ENCODE measurements around the gene METTL2A.
"Not testable (repeated sequence)": the region's sequence is repeated elsewhere in the genome, so short reads cannot be mapped to it uniquely, and the experiment has no call there.

METTL2A gene

DNA sequence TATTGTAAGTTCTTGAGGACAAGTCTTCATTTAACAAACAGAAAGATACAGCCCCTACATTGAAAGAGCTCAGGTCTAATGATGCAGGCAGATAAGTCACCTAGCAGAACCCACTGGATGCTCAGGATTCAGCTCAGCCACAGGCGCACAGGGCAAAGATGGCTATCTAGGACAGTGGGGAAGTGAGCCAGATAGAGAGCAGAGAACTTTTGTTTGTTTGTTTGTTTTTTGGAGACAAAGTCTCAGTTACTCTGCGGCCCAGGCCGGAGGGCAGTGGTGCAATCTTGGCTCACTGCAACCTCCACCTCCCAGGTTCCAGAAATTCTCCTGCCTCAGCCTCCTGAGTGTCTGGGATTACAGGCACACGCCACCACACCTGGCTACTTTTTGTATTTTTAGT is 20.4 kb downstream of the METTL2A start:
- H3K27ac ChIP-seq (ENCODE audit: low read depth, low read length), result no peak overlapping the region
- H2AK5ac ChIP-seq (ENCODE audit: low read length), result no peak overlapping the region
- H3K56ac ChIP-seq (ENCODE audit: low read length), result no peak overlapping the region
- H3K79me2 ChIP-seq (ENCODE audit: control insufficient read depth, insufficient read depth, low read length), result no peaks in the 10 kb centered on the region
- no peaks in the 10 kb centered on the region for H3K4me1 ChIP-seq (ENCODE audit: control insufficient read depth, low read depth, low read length)
- WGBS (ENCODE audit: extremely low coverage, insufficient coverage, low lambda C conversion rate), result no CpG with 5 or more reads among the region's 4 CpGs
- H2BK120ac ChIP-seq (ENCODE audit: low read depth, low read length), result no peak overlapping the region
- no peak overlapping the region for H3K4me3 ChIP-seq (ENCODE audit: low read length)
- H2BK15ac ChIP-seq (replicated peaks; ENCODE audit: low read depth), result no peak overlapping the region
- no peak overlapping the region for H3K23ac ChIP-seq (ENCODE audit: low read length)
- H3K9ac ChIP-seq (ENCODE audit: low read length), result no peak overlapping the region
- H2BK5ac ChIP-seq (ENCODE audit: low read length), result no peak overlapping the region
- no peak overlapping the region for H4K5ac ChIP-seq (ENCODE audit: low read length)
- H3K27me3 ChIP-seq (ENCODE audit: insufficient read depth, low read length, poor library complexity), result no peaks in the 10 kb centered on the region
- no peak overlapping the region for H3K4ac ChIP-seq (ENCODE audit: low read depth, low read length)
- DNase-seq, result no peak
- no peak overlapping the region for H4K8ac ChIP-seq (ENCODE audit: low read depth, low read length)
- H3K79me1 ChIP-seq (ENCODE audit: low read length), result no peaks in the 10 kb centered on the region
- no peak overlapping the region for H3K4me2 ChIP-seq (ENCODE audit: low read length)
- H3K18ac ChIP-seq (ENCODE audit: low read length), result no peak overlapping the region
- H3K36me3 ChIP-seq (ENCODE audit: control insufficient read depth, insufficient read depth, low read length), result no peaks in the 10 kb centered on the region

DNA sequence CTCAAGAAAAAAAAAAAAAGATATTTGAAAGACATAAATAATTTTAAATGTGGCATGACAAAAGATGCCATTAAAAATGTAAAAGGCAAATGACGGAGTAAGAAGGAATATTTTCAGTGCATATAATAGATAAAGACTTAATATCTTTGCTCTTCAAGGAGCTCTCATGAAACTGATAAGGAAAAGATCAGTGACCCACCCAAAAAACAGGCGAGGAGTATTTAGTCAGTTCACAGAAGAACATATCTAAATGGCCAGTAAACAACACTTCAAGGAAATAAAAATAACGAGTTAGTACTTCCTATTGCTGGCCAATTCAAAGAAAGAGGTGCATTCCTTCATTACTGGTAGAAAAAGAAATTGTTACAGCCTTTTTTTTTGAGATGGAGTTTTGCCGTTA is 22.1 kb downstream of the METTL2A start:
- not testable (repeated sequence) for DNase-seq; H2BK5ac ChIP-seq (ENCODE audit: low read length); H3K4me3 ChIP-seq (ENCODE audit: low read length); H3K79me1 ChIP-seq (ENCODE audit: low read length); H3K4me2 ChIP-seq (ENCODE audit: low read length); H3K27me3 ChIP-seq (ENCODE audit: insufficient read depth, low read length, poor library complexity); H2BK15ac ChIP-seq (replicated peaks; ENCODE audit: low read depth); H3K18ac ChIP-seq (ENCODE audit: low read length); H3K79me2 ChIP-seq (ENCODE audit: control insufficient read depth, insufficient read depth, low read length); H2BK120ac ChIP-seq (ENCODE audit: low read depth, low read length); H2AK5ac ChIP-seq (ENCODE audit: low read length); H3K4me1 ChIP-seq (ENCODE audit: control insufficient read depth, low read depth, low read length); H3K4ac ChIP-seq (ENCODE audit: low read depth, low read length); H3K27ac ChIP-seq (ENCODE audit: low read depth, low read length); H4K5ac ChIP-seq (ENCODE audit: low read length); H4K8ac ChIP-seq (ENCODE audit: low read depth, low read length); H3K23ac ChIP-seq (ENCODE audit: low read length); H3K9ac ChIP-seq (ENCODE audit: low read length); H3K56ac ChIP-seq (ENCODE audit: low read length); H3K36me3 ChIP-seq (ENCODE audit: control insufficient read depth, insufficient read depth, low read length)
- WGBS (ENCODE audit: extremely low coverage, insufficient coverage, low lambda C conversion rate), result no CpG with 5 or more reads among the region's 4 CpGs

DNA sequence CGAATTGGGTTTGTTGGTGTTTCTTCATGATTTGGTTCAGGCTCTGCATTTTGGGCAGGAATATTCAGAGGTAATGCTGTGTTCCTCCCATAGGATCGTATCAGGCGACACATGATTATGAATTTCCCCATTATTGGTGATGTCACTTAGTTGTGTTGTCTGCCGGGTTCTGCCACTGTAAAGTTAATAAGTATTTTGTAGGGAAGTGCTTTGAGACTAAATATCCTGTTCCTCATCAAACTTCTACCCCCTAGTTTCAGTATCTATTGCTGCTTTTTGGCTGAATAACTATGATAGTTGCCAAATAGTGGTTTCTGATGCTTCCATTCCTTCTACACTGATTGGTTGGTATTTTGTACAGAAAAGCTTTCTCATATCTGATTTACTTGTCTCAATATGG is 28.5 kb downstream of the METTL2A start:
- not testable (repeated sequence) for H4K8ac ChIP-seq (ENCODE audit: low read depth, low read length); H4K5ac ChIP-seq (ENCODE audit: low read length); H2BK15ac ChIP-seq (replicated peaks; ENCODE audit: low read depth); H3K27me3 ChIP-seq (ENCODE audit: insufficient read depth, low read length, poor library complexity); H3K23ac ChIP-seq (ENCODE audit: low read length); H3K27ac ChIP-seq (ENCODE audit: low read depth, low read length); H3K4me3 ChIP-seq (ENCODE audit: low read length); H2BK120ac ChIP-seq (ENCODE audit: low read depth, low read length); H2BK5ac ChIP-seq (ENCODE audit: low read length); H3K4ac ChIP-seq (ENCODE audit: low read depth, low read length); H3K79me1 ChIP-seq (ENCODE audit: low read length); H3K4me2 ChIP-seq (ENCODE audit: low read length); H3K79me2 ChIP-seq (ENCODE audit: control insufficient read depth, insufficient read depth, low read length); H3K18ac ChIP-seq (ENCODE audit: low read length); H3K9ac ChIP-seq (ENCODE audit: low read length); H3K56ac ChIP-seq (ENCODE audit: low read length); DNase-seq; H2AK5ac ChIP-seq (ENCODE audit: low read length); H3K36me3 ChIP-seq (ENCODE audit: control insufficient read depth, insufficient read depth, low read length); H3K4me1 ChIP-seq (ENCODE audit: control insufficient read depth, low read depth, low read length)
- WGBS (ENCODE audit: extremely low coverage, insufficient coverage, low lambda C conversion rate), result no CpG with 5 or more reads among the region's 4 CpGs

DNA sequence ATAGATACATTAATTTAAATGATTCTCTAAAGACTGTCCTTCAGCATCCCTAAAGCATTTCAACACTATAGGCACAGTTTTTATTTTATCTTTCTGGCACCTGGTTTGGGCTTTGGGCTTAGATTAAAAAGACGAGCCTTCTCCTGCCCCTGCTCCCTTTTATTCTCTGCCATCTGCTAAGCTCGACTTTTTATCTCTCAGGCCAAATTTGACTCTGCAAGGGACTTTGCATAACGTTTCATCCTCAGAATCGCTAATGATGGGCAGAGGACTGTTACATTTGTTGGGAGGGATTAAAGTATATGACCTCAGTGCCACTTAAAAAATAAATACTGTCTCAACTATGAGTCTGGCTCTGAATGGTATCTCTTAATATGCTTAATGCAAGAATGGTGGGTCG is 29.3 kb downstream of the METTL2A start:
- H3K36me3 ChIP-seq (ENCODE audit: control insufficient read depth, insufficient read depth, low read length); DNase-seq; H3K18ac ChIP-seq (ENCODE audit: low read length); H2BK120ac ChIP-seq (ENCODE audit: low read depth, low read length); H3K27me3 ChIP-seq (ENCODE audit: insufficient read depth, low read length, poor library complexity); H3K56ac ChIP-seq (ENCODE audit: low read length); H3K4me3 ChIP-seq (ENCODE audit: low read length); H2BK15ac ChIP-seq (replicated peaks; ENCODE audit: low read depth); H3K4ac ChIP-seq (ENCODE audit: low read depth, low read length); H4K8ac ChIP-seq (ENCODE audit: low read depth, low read length); H3K4me1 ChIP-seq (ENCODE audit: control insufficient read depth, low read depth, low read length); H3K9ac ChIP-seq (ENCODE audit: low read length); H3K79me2 ChIP-seq (ENCODE audit: control insufficient read depth, insufficient read depth, low read length); H3K23ac ChIP-seq (ENCODE audit: low read length); H2BK5ac ChIP-seq (ENCODE audit: low read length); H3K27ac ChIP-seq (ENCODE audit: low read depth, low read length); H4K5ac ChIP-seq (ENCODE audit: low read length); H2AK5ac ChIP-seq (ENCODE audit: low read length); H3K4me2 ChIP-seq (ENCODE audit: low read length); H3K79me1 ChIP-seq (ENCODE audit: low read length): not testable (repeated sequence)
- no CpG with 5 or more reads among the region's 5 CpGs for whole genome bisulfite sequencing (ENCODE audit: extremely low coverage, insufficient coverage, low lambda C conversion rate)

- H3K4me1 ChIP-seq (ENCODE audit: control insufficient read depth, low read depth, low read length); H2BK15ac ChIP-seq (replicated peaks; ENCODE audit: low read depth); H3K56ac ChIP-seq (ENCODE audit: low read length); H3K4me3 ChIP-seq (ENCODE audit: low read length); H4K8ac ChIP-seq (ENCODE audit: low read depth, low read length); H2BK5ac ChIP-seq (ENCODE audit: low read length); DNase-seq; H3K27me3 ChIP-seq (ENCODE audit: insufficient read depth, low read length, poor library complexity); H3K36me3 ChIP-seq (ENCODE audit: control insufficient read depth, insufficient read depth, low read length); H3K79me1 ChIP-seq (ENCODE audit: low read length); H2AK5ac ChIP-seq (ENCODE audit: low read length); H3K79me2 ChIP-seq (ENCODE audit: control insufficient read depth, insufficient read depth, low read length); H3K18ac ChIP-seq (ENCODE audit: low read length); H2BK120ac ChIP-seq (ENCODE audit: low read depth, low read length); H3K27ac ChIP-seq (ENCODE audit: low read depth, low read length); H3K4ac ChIP-seq (ENCODE audit: low read depth, low read length); H3K23ac ChIP-seq (ENCODE audit: low read length); H4K5ac ChIP-seq (ENCODE audit: low read length); H3K4me2 ChIP-seq (ENCODE audit: low read length); H3K9ac ChIP-seq (ENCODE audit: low read length): not testable (repeated sequence)
- no CpG with 5 or more reads among the region's 4 CpGs for WGBS (ENCODE audit: extremely low coverage, insufficient coverage, low lambda C conversion rate)
Measured at GRCh38 chr17:62453656-62454055, 30.0 kb downstream of the METTL2A start.

DNA sequence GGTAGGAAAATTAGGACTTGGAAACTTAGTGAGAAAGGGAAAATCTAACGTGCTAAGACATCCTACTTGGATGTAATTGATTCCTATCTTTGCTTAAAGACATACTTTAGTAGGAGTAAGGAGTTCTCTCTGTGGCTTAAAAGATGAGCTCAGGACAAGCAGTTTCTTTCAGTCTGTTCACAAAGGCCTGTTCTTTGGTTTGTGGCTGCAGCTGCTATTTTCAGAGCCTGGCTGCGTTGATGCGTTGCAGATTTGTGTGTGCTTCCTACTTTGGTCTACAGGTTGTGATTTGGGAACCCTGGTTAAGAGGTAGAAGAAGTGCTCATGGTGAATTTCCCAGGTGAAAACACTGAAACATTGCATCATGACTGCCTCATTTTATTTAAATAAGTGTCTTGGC is 30.4 kb downstream of the METTL2A start:
- H2BK15ac ChIP-seq (replicated peaks; ENCODE audit: low read depth); H3K56ac ChIP-seq (ENCODE audit: low read length); H3K79me2 ChIP-seq (ENCODE audit: control insufficient read depth, insufficient read depth, low read length); H3K23ac ChIP-seq (ENCODE audit: low read length); H3K27me3 ChIP-seq (ENCODE audit: insufficient read depth, low read length, poor library complexity); H3K4ac ChIP-seq (ENCODE audit: low read depth, low read length); H3K4me2 ChIP-seq (ENCODE audit: low read length); H3K27ac ChIP-seq (ENCODE audit: low read depth, low read length); H2BK5ac ChIP-seq (ENCODE audit: low read length); H2AK5ac ChIP-seq (ENCODE audit: low read length); H4K8ac ChIP-seq (ENCODE audit: low read depth, low read length); H4K5ac ChIP-seq (ENCODE audit: low read length); DNase-seq; H3K36me3 ChIP-seq (ENCODE audit: control insufficient read depth, insufficient read depth, low read length); H3K4me3 ChIP-seq (ENCODE audit: low read length); H3K4me1 ChIP-seq (ENCODE audit: control insufficient read depth, low read depth, low read length); H3K18ac ChIP-seq (ENCODE audit: low read length); H3K9ac ChIP-seq (ENCODE audit: low read length); H2BK120ac ChIP-seq (ENCODE audit: low read depth, low read length); H3K79me1 ChIP-seq (ENCODE audit: low read length): not testable (repeated sequence)
- WGBS (ENCODE audit: extremely low coverage, insufficient coverage, low lambda C conversion rate), result no CpG with 5 or more reads among the region's 3 CpGs

Data from mesendoderm (in vitro differentiated cells).